ENCODE results near the gene SHC2. TPM values are rescaled to one million over a fixed set of nuclear protein-coding genes. Genes with fewer than 3 reads are reported as not detected.

Gene SHC2
- total RNA-seq, 1 donor from 2014 or later, result 29.7 TPM

- Histone ChIP-seq H3K4me2 (ENCODE audit: low read length) (no peak overlapping the region), H3K4me1 (ENCODE audit: insufficient read depth, low read length) (no peaks in the 10 kb centered on the region), H4K20me1 (ENCODE audit: insufficient read depth, low read length) (no peaks in the 10 kb centered on the region), H3K9ac (ENCODE audit: low read length) (no peak overlapping the region), H2AFZ (ENCODE audit: low read depth, low read length) (no peak overlapping the region), H3K27ac (ENCODE audit: low read depth, low read length) (no peak overlapping the region), H3K27me3 (ENCODE audit: insufficient read depth, low read length) (peaks cover 16% of the 10 kb centered on the region), H3K79me2 (ENCODE audit: insufficient read depth, low read length) (no peaks in the 10 kb centered on the region), H3K9me3 (ENCODE audit: insufficient read depth, low read depth, low read length) (no peaks in the 10 kb centered on the region), H3K36me3 (ENCODE audit: insufficient read depth, low read length) (no peaks in the 10 kb centered on the region), H3K4me3 (ENCODE audit: insufficient read depth, low read depth, low read length) (no peak overlapping the region)
- Mint-ChIP-seq H3K36me3 (ENCODE audit: low read depth, unreplicated experiment) (no peaks in the 10 kb centered on the region), H3K4me3 (ENCODE audit: unreplicated experiment) (no peak overlapping the region), H3K27me3 (ENCODE audit: low read depth, unreplicated experiment) (peaks cover 54% of the 10 kb centered on the region), H3K9me3 (ENCODE audit: unreplicated experiment) (peaks cover 2% of the 10 kb centered on the region), H3K27ac (ENCODE audit: unreplicated experiment) (no peak overlapping the region), H3K4me1 (ENCODE audit: low read depth, unreplicated experiment) (no peaks in the 10 kb centered on the region)
- FAIRE-seq, result no peak
- TF ChIP-seq EZH2 (IDR thresholded peaks at IDR 0.05; ENCODE audit: insufficient read depth, low read length), result no peak
- no peak for TF ChIP-seq CTCF (IDR thresholded peaks at IDR 0.05; ENCODE audit: insufficient read depth, low read depth, low read length)
- no peak for DNase-seq (ENCODE audit: low read depth)
Measured at GRCh38 chr19:374183-374885, 86.5 kb downstream of the SHC2 start.

GRCh38 chr19:373391-374182 is 87.2 kb downstream of the SHC2 start:
- TF ChIP-seq CTCF (IDR thresholded peaks at IDR 0.05; ENCODE audit: insufficient read depth, low read depth, low read length) (no peak), EZH2 (IDR thresholded peaks at IDR 0.05; ENCODE audit: insufficient read depth, low read length) (no peak)
- Mint-ChIP-seq H3K9me3 (ENCODE audit: unreplicated experiment) (peaks cover 3% of the 10 kb centered on the region), H3K27ac (ENCODE audit: unreplicated experiment) (no peak overlapping the region), H3K4me3 (ENCODE audit: unreplicated experiment) (no peak overlapping the region), H3K36me3 (ENCODE audit: low read depth, unreplicated experiment) (peaks cover 2% of the 10 kb centered on the region), H3K27me3 (ENCODE audit: low read depth, unreplicated experiment) (peaks cover 57% of the 10 kb centered on the region), H3K4me1 (ENCODE audit: low read depth, unreplicated experiment) (no peaks in the 10 kb centered on the region)
- Histone ChIP-seq H3K4me1 (ENCODE audit: insufficient read depth, low read length) (no peaks in the 10 kb centered on the region), H3K4me3 (ENCODE audit: insufficient read depth, low read depth, low read length) (no peak overlapping the region), H3K79me2 (ENCODE audit: insufficient read depth, low read length) (no peaks in the 10 kb centered on the region), H3K27me3 (ENCODE audit: insufficient read depth, low read length) (peaks cover 16% of the 10 kb centered on the region), H3K9ac (ENCODE audit: low read length) (no peak overlapping the region), H3K4me2 (ENCODE audit: low read length) (no peak overlapping the region), H3K27ac (ENCODE audit: low read depth, low read length) (no peak overlapping the region), H3K36me3 (ENCODE audit: insufficient read depth, low read length) (no peaks in the 10 kb centered on the region), H3K9me3 (ENCODE audit: insufficient read depth, low read depth, low read length) (no peaks in the 10 kb centered on the region), H2AFZ (ENCODE audit: low read depth, low read length) (no peak overlapping the region), H4K20me1 (ENCODE audit: insufficient read depth, low read length) (no peaks in the 10 kb centered on the region)
- no peak for FAIRE-seq
- no peak for DNase-seq (ENCODE audit: low read depth)
